ENCODE results near the gene GLP1R. TPM values are rescaled to one million over a fixed set of nuclear protein-coding genes. Genes with fewer than 3 reads are reported as not detected.

The GLP1R gene
- polyA plus RNA-seq, 1 of the 3 experiments (the other 2 are of a cell fraction): not detected

- WGBS (ENCODE audit: low lambda C conversion rate): 66% methylated on average over 16 of the region's 17 CpGs
- POLR2A ChIA-PET: no interaction called here
Measured at GRCh38 chr6:39073471-39074355, 25.1 kb downstream of the GLP1R start.

GRCh38 chr6:39074486-39074885 lies 25.9 kb downstream of the GLP1R start:
- Histone ChIP-seq H3K4me1 (ENCODE audit: control insufficient read depth in 1 of 2, insufficient read depth in 2 of 2, low read depth in 1 of 2, low read length in 1 of 2) (no peaks in the 10 kb centered on the region), H3K9me2 (no peaks in the 10 kb centered on the region), H3K9ac (no peak overlapping the region), H3K4me2 (no peak overlapping the region), H3F3A (replicated peaks; ENCODE audit: insufficient read depth) (no peaks in the 10 kb centered on the region), H2AFZ (ENCODE audit: low read depth) (no peak overlapping the region), H3K9me3 (no peaks in the 10 kb centered on the region), H3K27me3 (ENCODE audit: insufficient read depth) (no peaks in the 10 kb centered on the region), H4K20me1 (ENCODE audit: insufficient read depth) (no peaks in the 10 kb centered on the region), H3K4me3 (ENCODE audit: low read depth in 2 of 2, low read length in 1 of 2) (no peak overlapping the region), H3K27ac (ENCODE audit: low read depth in 2 of 2, low read length in 1 of 2) (no peak overlapping the region), H3K36me3 (replicated peaks in 1 of 2; ENCODE audit: control insufficient read depth in 1 of 2, insufficient read depth in 2 of 2, low read length in 1 of 2) (no peaks in the 10 kb centered on the region), H3K79me2 (ENCODE audit: insufficient read depth) (no peaks in the 10 kb centered on the region)
- CTCF ChIA-PET: interaction anchor here (1.0 to 1.4 kb wide), 2 partner anchors 18 to 103 kb away, joined by 3 read pairs; no protein-coding TSS in a partner anchor
- POLR2A ChIA-PET: no interaction called here
- TF ChIP-seq YY1 (IDR thresholded peaks at IDR 0.05; ENCODE audit: low read depth): no peak
- no peak for TF ChIP-seq USF2 (IDR thresholded peaks at IDR 0.05; ENCODE audit: borderline replicate concordance, low read depth, low read length)
- no peak for TF ChIP-seq TAF1 (IDR thresholded peaks at IDR 0.05; ENCODE audit: borderline replicate concordance, low read depth, low read length)
- TF ChIP-seq MAX (IDR thresholded peaks at IDR 0.05; ENCODE audit: low read depth): no peak
- no peak for TF ChIP-seq TCF12 (IDR thresholded peaks at IDR 0.05)
- DNase-seq: no peak
- WGBS (ENCODE audit: low lambda C conversion rate): 49% methylated on average over 9 of the region's 9 CpGs

More at GRCh38 chr6:39073471-39074355, 25.1 kb downstream of the GLP1R start:
- CTCF ChIA-PET: interaction anchor here (1.0 to 1.4 kb wide), 2 partner anchors 8 to 19 kb away, joined by 3 to 4 read pairs; no protein-coding TSS in a partner anchor
- Histone ChIP-seq H2AFZ (ENCODE audit: low read depth) (no peak overlapping the region), H4K20me1 (ENCODE audit: insufficient read depth) (no peaks in the 10 kb centered on the region), H3K27me3 (ENCODE audit: insufficient read depth) (no peaks in the 10 kb centered on the region), H3K9ac (no peak overlapping the region), H3K9me3 (no peaks in the 10 kb centered on the region), H3K4me2 (no peak overlapping the region), H3K4me1 (ENCODE audit: control insufficient read depth in 1 of 2, insufficient read depth in 2 of 2, low read depth in 1 of 2, low read length in 1 of 2) (no peaks in the 10 kb centered on the region), H3K79me2 (ENCODE audit: insufficient read depth) (no peaks in the 10 kb centered on the region), H3K4me3 (ENCODE audit: low read depth in 2 of 2, low read length in 1 of 2) (no peak overlapping the region), H3K36me3 (replicated peaks in 1 of 2; ENCODE audit: control insufficient read depth in 1 of 2, insufficient read depth in 2 of 2, low read length in 1 of 2) (no peaks in the 10 kb centered on the region), H3K27ac (ENCODE audit: low read depth in 2 of 2, low read length in 1 of 2) (no peak overlapping the region), H3K9me2 (no peaks in the 10 kb centered on the region), H3F3A (replicated peaks; ENCODE audit: insufficient read depth) (no peaks in the 10 kb centered on the region)
- TF ChIP-seq RXRA (IDR thresholded peaks at IDR 0.05; ENCODE audit: borderline replicate concordance, low read depth) (no peak), FOXM1 (IDR thresholded peaks at IDR 0.05; ENCODE audit: low read depth) (no peak), YY1 (IDR thresholded peaks at IDR 0.05; ENCODE audit: low read depth) (no peak)
- DNase-seq: no peak

- Histone ChIP-seq H3K79me2 (ENCODE audit: insufficient read depth) (no peaks in the 10 kb centered on the region), H3K9me3 (no peaks in the 10 kb centered on the region), H3K27me3 (ENCODE audit: insufficient read depth) (no peaks in the 10 kb centered on the region), H3F3A (replicated peaks; ENCODE audit: insufficient read depth) (no peaks in the 10 kb centered on the region), H3K9me2 (no peaks in the 10 kb centered on the region), H3K27ac (ENCODE audit: low read depth in 2 of 2, low read length in 1 of 2) (no peak overlapping the region), H3K9ac (no peak overlapping the region), H3K4me2 (no peak overlapping the region), H2AFZ (ENCODE audit: low read depth) (no peak overlapping the region), H3K4me3 (ENCODE audit: low read depth in 2 of 2, low read length in 1 of 2) (no peak overlapping the region), H3K4me1 (ENCODE audit: control insufficient read depth in 1 of 2, insufficient read depth in 2 of 2, low read depth in 1 of 2, low read length in 1 of 2) (no peaks in the 10 kb centered on the region), H3K36me3 (replicated peaks in 1 of 2; ENCODE audit: control insufficient read depth in 1 of 2, insufficient read depth in 2 of 2, low read length in 1 of 2) (no peaks in the 10 kb centered on the region), H4K20me1 (ENCODE audit: insufficient read depth) (no peaks in the 10 kb centered on the region)
- ChIA-PET CTCF (interaction anchor here (1.0 to 1.4 kb wide), 3 partner anchors 16 to 103 kb away, joined by 3 read pairs; no protein-coding TSS in a partner anchor), POLR2A (no interaction called here)
- 12% methylated on average over 11 of the region's 12 CpGs for WGBS (ENCODE audit: low lambda C conversion rate)
- DNase-seq: no peak
- TF ChIP-seq EP300 (IDR thresholded peaks at IDR 0.05; ENCODE audit: borderline replicate concordance in 1 of 2, low read depth in 1 of 2, low read length in 1 of 2) (no peak), TAF1 (IDR thresholded peaks at IDR 0.05; ENCODE audit: borderline replicate concordance, low read depth, low read length) (no peak), TEAD4 (IDR thresholded peaks at IDR 0.05; ENCODE audit: borderline replicate concordance, insufficient read depth) (no peak), USF2 (IDR thresholded peaks at IDR 0.05; ENCODE audit: borderline replicate concordance, low read depth, low read length) (no peak), EZH2phosphoT487 (IDR thresholded peaks at IDR 0.05; ENCODE audit: borderline replicate concordance, low read depth) (no peak), FOXJ3 (CRISPR knock-in tag; IDR thresholded peaks at IDR 0.05) (no peak), NFIC (IDR thresholded peaks at IDR 0.05; ENCODE audit: borderline replicate concordance) (no peak), TCF12 (IDR thresholded peaks at IDR 0.05) (no peak), FOXM1 (IDR thresholded peaks at IDR 0.05; ENCODE audit: low read depth) (no peak), RXRA (IDR thresholded peaks at IDR 0.05; ENCODE audit: borderline replicate concordance, low read depth) (no peak), SMC3 (IDR thresholded peaks at IDR 0.05; ENCODE audit: low read depth, low read length) (no peak), MAX (IDR thresholded peaks at IDR 0.05; ENCODE audit: low read depth) (no peak)
Measured at GRCh38 chr6:39075010-39075686, 26.6 kb downstream of the GLP1R start.

All from SK-N-SH (cell line).